Transverse colon (tissue), 4 donors: Measurements from ENCODE around the gene SLC38A10. TPM values are rescaled to one million over a fixed set of nuclear protein-coding genes. Genes with fewer than 3 reads are reported as not detected.

Experiments used
- DNase-seq: peaks from one replicate; pipeline ENCODE4 v3.0.0-alpha.2; 2019
- H3K27ac ChIP-seq, 4 donors: fragments of 200-600 bp; sonication (generic); 2 replicates each; pipeline ENCODE4 v1.5.1; 2016 to 2018; ENCODE audit warnings: inconsistent platforms in 4 of 4
- H3K27me3 ChIP-seq: fragments of 200-600 bp; sonication (generic); 2 replicates; pipeline ENCODE4 v1.5.1; 2017; ENCODE audit warnings: inconsistent platforms
- H3K36me3 ChIP-seq, 4 donors: fragments of 200-600 bp; sonication (generic); 2 replicates each; pipeline ENCODE4 v1.5.1; 2017 to 2019; ENCODE audit warnings: inconsistent platforms in 4 of 4
- H3K4me1 ChIP-seq, 4 donors: fragments of 200-600 bp; sonication (generic); 2 replicates each; pipeline ENCODE4 v1.5.1; 2017 to 2020; ENCODE audit warnings: inconsistent platforms in 4 of 4
- H3K4me3 ChIP-seq, 4 donors: fragments of 200-600 bp; sonication (generic); 1 replicate in 1 of 4; 2 replicates in 3 of 4; pipeline versions ENCODE4 v1.5.1 to v1.6.1; 2017 to 2019; ENCODE audit warnings: inconsistent platforms in 4 of 4
- H3K9me3 ChIP-seq, 2 donors: fragments of 200-600 bp; sonication (generic); 2 replicates each; pipeline ENCODE4 v1.5.1; 2017 to 2019; ENCODE audit warnings: inconsistent platforms in 2 of 2
- EP300 ChIP-seq: sonication (generic); formaldehyde crosslinking; IDR thresholded peaks from one replicate; pipeline ENCODE4 v1.6.1; 2017; ENCODE audit warnings: antibody characterized with exemption, low read depth
- POLR2A ChIP-seq: fragments of 450-650 bp; IDR thresholded peaks from one replicate; pipeline ENCODE4 v1.6.1; 2016; ENCODE audit warnings: antibody characterized with exemption, mild to moderate bottlenecking, moderate library complexity
- POLR2AphosphoS5 ChIP-seq, 3 donors: sonication (generic); formaldehyde crosslinking; IDR thresholded peaks; one replicate each; pipeline ENCODE4 v1.6.1; 2016; ENCODE audit warnings: antibody characterized with exemption in 3 of 3
- WGBS, 2 donors: methylation state at CpG; one replicate each; pipeline ENCODE4 v1.1.5; 2018; ENCODE audit warnings: low coverage in 1 of 2; 5-methylcytosine and 5-hydroxymethylcytosine counted together
- in situ Hi-C, 4 donors: fragments of 200-750 bp; cut with MboI; loops; one replicate each; pipeline versions ENCODE4 v1.15.0 to v1.15.1; 2017; ENCODE audit warnings: low sequenced_read_pairs in 3 of 4, low pct_ligation_motif_present in 1 of 4, low pct_unique_long_range_greater_than_20kb in 1 of 4
- intact Hi-C: fragments of 100-400 bp; cut with DNase I; formaldehyde crosslinking; loops from one replicate; pipeline ENCODE4 v1.15.1; 2023; ENCODE audit warnings: low total_unique reads
- total RNA-seq, 4 donors: library from RNA; depleted of rRNA; stranded (reverse); fragments of >200 nt; gene quantifications; one replicate each; pipeline ENCODE4 v1.1.0, GENCODE V29; 2016
- TF ChIP-seq, protein P1 (sequence below), 5 experiments: fragments of 200-600 bp in 3 of 5; fragments of 450-650 bp in 2 of 5; sonication (generic) in 3 of 5; IDR thresholded peaks; 1 replicate in 2 of 5; 2 replicates in 3 of 5; pipeline ENCODE4 v1.5.1; 2016 to 2017; ENCODE audit warnings: antibody characterized with exemption in 5 of 5, inconsistent platforms in 3 of 5, mild to moderate bottlenecking in 2 of 5, moderate library complexity in 1 of 5

SLC38A10 gene
- total RNA-seq, 4 donors from 2014 or later: 94.9 to 113 (median 98.9) TPM

DNA sequence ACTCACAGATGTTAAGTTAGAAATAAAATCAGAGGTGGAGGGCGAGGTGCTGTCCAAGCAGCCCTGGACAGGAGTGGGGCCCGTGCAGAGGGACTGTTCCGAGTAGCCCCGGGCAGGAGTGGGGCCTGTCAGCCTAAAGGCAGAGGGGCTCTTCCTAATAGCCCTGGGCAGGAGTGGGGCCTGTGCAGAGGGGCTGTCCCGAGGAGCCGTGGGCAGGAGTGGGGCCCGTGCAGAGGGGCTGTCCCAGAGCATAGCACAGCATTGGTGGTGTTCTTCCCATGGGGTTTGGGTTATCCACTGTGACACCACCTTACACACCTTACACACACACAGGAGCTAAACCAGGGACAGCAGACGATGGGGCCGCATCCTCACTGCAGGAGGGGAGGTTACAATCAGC lies 82.7 kb downstream of the SLC38A10 start:
- no peaks in the 10 kb centered on the region for H3K9me3 ChIP-seq
- H3K27ac ChIP-seq: no peak overlapping the region
- WGBS, 2 donors: 89 to 90% methylated on average over 4 to 9 of the region's 9 CpGs
- TF ChIP-seq, protein P1, sequence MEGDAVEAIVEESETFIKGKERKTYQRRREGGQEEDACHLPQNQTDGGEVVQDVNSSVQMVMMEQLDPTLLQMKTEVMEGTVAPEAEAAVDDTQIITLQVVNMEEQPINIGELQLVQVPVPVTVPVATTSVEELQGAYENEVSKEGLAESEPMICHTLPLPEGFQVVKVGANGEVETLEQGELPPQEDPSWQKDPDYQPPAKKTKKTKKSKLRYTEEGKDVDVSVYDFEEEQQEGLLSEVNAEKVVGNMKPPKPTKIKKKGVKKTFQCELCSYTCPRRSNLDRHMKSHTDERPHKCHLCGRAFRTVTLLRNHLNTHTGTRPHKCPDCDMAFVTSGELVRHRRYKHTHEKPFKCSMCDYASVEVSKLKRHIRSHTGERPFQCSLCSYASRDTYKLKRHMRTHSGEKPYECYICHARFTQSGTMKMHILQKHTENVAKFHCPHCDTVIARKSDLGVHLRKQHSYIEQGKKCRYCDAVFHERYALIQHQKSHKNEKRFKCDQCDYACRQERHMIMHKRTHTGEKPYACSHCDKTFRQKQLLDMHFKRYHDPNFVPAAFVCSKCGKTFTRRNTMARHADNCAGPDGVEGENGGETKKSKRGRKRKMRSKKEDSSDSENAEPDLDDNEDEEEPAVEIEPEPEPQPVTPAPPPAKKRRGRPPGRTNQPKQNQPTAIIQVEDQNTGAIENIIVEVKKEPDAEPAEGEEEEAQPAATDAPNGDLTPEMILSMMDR (IDR thresholded peaks at IDR 0.05): no peak
- TF ChIP-seq POLR2A (no peak), EP300 (no peak), POLR2AphosphoS5 (IDR thresholded peaks at IDR 0.05) (no peak)
- H3K36me3 ChIP-seq: no peaks in the 10 kb centered on the region
- no peaks in the 10 kb centered on the region for H3K4me1 ChIP-seq
- H3K27me3 ChIP-seq: no peaks in the 10 kb centered on the region
- intact Hi-C loops (no loop called here), in situ Hi-C loops (no loop called here)
- DNase-seq: no peak
- H3K4me3 ChIP-seq: no peak overlapping the region

DNA sequence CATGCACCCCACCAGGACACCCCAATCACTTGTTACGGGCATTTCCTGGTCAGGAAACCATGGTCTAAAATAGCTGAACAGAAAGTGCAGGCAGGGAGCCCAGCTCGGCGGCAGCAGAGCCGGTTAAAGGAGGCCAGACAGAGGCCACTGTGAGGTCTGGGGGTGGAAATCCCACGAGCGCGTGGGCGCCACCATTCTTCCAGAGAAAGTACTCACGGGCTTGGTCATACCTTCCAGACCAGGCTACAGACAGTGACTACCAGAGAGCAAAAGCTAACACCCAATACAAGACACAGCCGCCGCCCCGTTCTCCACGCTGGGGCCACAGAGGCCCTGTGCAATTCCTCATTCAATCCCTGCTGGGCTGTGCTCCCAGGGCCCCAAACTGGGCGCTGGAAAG lies 84.2 kb downstream of the SLC38A10 start:
- Histone ChIP-seq H3K27ac (no peak overlapping the region), H3K4me1 (no peaks in the 10 kb centered on the region)

DNA sequence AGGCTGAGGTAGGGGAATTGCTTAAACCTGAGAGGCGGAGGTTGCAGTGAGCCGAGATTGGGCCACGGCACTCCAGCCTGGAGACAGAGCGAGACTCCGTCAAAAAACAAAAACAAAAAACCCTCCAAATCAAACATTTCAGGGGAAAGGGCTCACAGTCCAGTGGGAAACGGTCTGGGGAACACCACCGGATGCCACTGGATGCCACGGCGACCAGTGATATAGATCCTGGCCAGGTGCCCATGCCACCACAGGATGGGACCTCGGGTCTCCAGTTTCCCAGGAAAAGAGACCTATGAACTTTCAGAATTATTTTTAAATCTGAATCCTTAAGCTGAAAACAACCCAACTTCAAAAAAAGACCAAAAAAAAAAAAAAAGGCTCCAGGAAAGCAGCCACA lies 84.6 kb downstream of the SLC38A10 start:
- no peak overlapping the region for H3K27ac ChIP-seq
- H3K9me3 ChIP-seq: no peaks in the 10 kb centered on the region
- no peaks in the 10 kb centered on the region for H3K27me3 ChIP-seq
- TF ChIP-seq, protein P1 (IDR thresholded peaks at IDR 0.05): no peak
- TF ChIP-seq EP300 (no peak), POLR2AphosphoS5 (IDR thresholded peaks at IDR 0.05) (no peak), POLR2A (no peak)
- intact Hi-C loops: no loop called here
- in situ Hi-C loops: no loop called here
- H3K4me3 ChIP-seq: no peak overlapping the region
- no peak for DNase-seq
- no peaks in the 10 kb centered on the region for H3K36me3 ChIP-seq
- 82 to 83% methylated on average over 6 to 10 of the region's 10 CpGs for WGBS, 2 donors
- H3K4me1 ChIP-seq: no peaks in the 10 kb centered on the region

More for the DNA sequence above, 84.2 kb downstream of the SLC38A10 start:
- H3K27me3 ChIP-seq: no peaks in the 10 kb centered on the region
- TF ChIP-seq POLR2AphosphoS5 (IDR thresholded peaks at IDR 0.05) (no peak), POLR2A (no peak), EP300 (no peak)
- TF ChIP-seq, protein P1 (IDR thresholded peaks at IDR 0.05): no peak
- H3K36me3 ChIP-seq: no peaks in the 10 kb centered on the region
- WGBS, 2 donors: 80 to 100% methylated on average over 1 to 14 of the region's 14 CpGs
- in situ Hi-C loops: no loop called here
- H3K4me3 ChIP-seq: no peak overlapping the region
- intact Hi-C loops: no loop called here
- no peak for DNase-seq
- H3K9me3 ChIP-seq: no peaks in the 10 kb centered on the region

DNA sequence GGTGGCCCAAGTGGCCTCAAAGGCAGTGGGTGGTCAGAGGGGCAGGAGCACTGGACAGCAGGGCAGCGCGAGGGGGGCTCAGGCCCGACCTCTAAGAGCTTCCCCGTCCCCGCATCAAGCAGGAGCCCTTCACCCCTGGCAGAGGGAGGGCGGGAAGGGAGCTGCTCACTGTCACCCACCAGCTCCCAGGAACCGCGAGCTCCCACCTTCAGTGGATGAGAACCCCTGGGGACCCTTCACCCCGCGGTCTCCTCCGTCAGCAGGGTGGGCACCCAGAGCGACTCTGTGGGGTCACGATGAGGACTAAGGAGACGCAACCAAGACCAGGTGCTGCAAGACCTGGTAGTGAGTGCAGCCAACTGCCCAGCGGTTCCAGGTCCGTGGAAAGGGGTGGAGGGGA lies 86.0 kb downstream of the SLC38A10 start:
- TF ChIP-seq EP300: no peak
- no peaks in the 10 kb centered on the region for H3K4me1 ChIP-seq
- WGBS, 2 donors: 97% methylated on average over 16 of the region's 16 CpGs; no CpG with 5 or more reads in 1 of the 2 donors
- no peak for DNase-seq
- H3K36me3 ChIP-seq: no peaks in the 10 kb centered on the region
- H3K27me3 ChIP-seq: no peaks in the 10 kb centered on the region
- intact Hi-C loops (no loop called here), in situ Hi-C loops (no loop called here)
- no peak overlapping the region for H3K27ac ChIP-seq
- no peak overlapping the region for H3K4me3 ChIP-seq
- no peaks in the 10 kb centered on the region for H3K9me3 ChIP-seq

DNA sequence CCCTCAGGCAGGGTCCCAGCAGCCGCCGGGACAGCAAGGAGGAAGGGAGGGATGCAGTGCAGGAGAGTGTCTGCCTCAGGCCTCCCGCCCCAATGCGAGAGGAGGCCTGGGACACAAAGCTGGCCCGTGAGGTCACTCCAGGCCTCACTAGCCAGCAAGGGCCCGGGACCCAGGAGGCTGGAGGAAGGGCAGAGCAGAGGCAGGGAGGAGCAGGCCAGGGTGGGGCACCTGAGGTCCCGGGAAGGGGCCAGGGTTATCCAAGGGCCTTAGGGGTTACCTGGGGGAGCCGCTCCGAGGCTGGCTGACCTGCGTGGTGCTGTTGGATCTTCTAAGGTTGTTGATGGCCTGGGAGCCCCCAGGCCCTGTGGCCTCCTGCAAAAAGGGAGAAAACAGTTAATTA lies 86.5 kb downstream of the SLC38A10 start:
- Histone ChIP-seq H3K4me3 (no peak overlapping the region), H3K4me1 (no peaks in the 10 kb centered on the region), H3K9me3 (no peaks in the 10 kb centered on the region), H3K27ac (no peak overlapping the region), H3K36me3 (no peaks in the 10 kb centered on the region), H3K27me3 (no peaks in the 10 kb centered on the region)
- intact Hi-C loops (no loop called here), in situ Hi-C loops (no loop called here)
- 99 to 100% methylated on average over 4 to 10 of the region's 10 CpGs for WGBS, 2 donors
- DNase-seq: no peak
- TF ChIP-seq EP300: no peak
- TF ChIP-seq, protein P1 (IDR thresholded peaks at IDR 0.05): no peak
